A549 treated with ZK216348 at 1 μM for 4 hours (cell line): ENCODE measurements around the gene CSNK1A1L. TPM values are rescaled to one million over a fixed set of nuclear protein-coding genes. Genes with fewer than 3 reads are reported as not detected.

Experiments
- total RNA-seq: library from RNA; stranded (reverse); fragments of 200-300 nt; extraction: Qiagen RNA extraction; gene quantifications from 5 replicates; pipeline ENCODE4 v1.2.3, GENCODE V29; 2022; ENCODE audit warnings: low read depth

CSNK1A1L gene
- total RNA-seq = not detected in 5 replicates

GRCh38 chr13:37105251-37105714 lies at the start of gene CSNK1A1L:
TSS of gene CSNK1A1L (minus strand) at chr13:37105664. CDS start at chr13:37105256, 408 bp downstream.

GRCh38 chr13:37058910-37059847 lies 46.3 kb downstream of the CSNK1A1L start, which contains the start of gene SUPT20H:
TSS of gene SUPT20H (minus strand) at chr13:37059688. CDS start at chr13:37051490, 8,198 bp downstream.

Other genes starting within 250 kb of the CSNK1A1L start
- 0.06 to 0.19 TPM (median 0.12 TPM) in 4 of 5 replicates, not detected in the other for gene SMAD9, start 185.4 kb downstream of the CSNK1A1L start, total RNA-seq
- gene ALG5, start 106.3 kb downstream of the CSNK1A1L start, total RNA-seq = 32.4 to 41.7 TPM (median 35.9 TPM) in 5 replicates
- gene EXOSC8, start 104.9 kb downstream of the CSNK1A1L start, total RNA-seq = 26.5 to 100 TPM (median 29.4 TPM) in 5 replicates
- gene SUPT20H, start 46.0 kb downstream of the CSNK1A1L start, total RNA-seq = 22.1 to 27.9 TPM (median 23.5 TPM) in 5 replicates